ENCODE measurements around the gene FSTL4. TPM values are rescaled to one million over a fixed set of nuclear protein-coding genes. Genes with fewer than 3 reads are reported as not detected.

Gene FSTL4
- polyA plus RNA-seq, 1 donor from 2014 or later = 0.57 TPM

DNA sequence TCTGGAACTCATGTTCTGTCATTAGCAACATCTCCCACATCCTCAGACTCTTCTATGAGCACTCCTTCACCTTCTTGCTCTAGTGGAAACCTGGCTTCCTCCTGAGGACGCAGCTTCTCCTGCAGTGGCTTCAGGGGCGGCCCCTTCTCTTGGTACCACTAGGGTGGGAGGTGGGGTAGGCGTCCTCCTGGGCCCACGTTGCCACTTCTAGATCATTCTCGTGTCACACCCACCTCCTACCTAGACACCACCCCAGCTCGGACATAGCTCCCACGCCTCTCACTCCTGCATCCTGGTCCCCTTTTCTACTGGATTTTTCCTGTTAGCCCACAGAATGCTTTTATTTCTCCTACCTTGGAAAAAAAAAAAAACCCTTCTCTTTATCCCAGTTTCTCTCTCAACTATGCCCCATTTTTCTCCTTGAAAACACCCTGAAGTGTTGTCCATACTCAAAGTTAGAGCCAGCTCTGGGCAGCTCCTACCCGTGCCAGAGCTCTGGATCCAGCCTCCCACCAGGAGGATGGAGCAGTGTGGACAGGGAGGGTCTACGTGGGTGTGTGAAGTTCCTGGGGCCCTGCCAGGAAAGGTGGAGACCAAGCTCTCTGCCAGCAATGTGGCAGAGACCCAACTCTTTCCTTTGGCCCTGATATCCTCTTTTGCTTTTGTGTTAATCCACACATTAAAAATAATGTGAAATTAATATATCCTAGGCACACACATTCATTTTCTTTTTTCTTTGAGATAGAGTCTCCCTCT, 381.3 kb downstream of the FSTL4 start:
- H4K20me1 ChIP-seq (ENCODE audit: insufficient read depth) = no peaks in the 10 kb centered on the region
- no peak overlapping the region for H3K9ac ChIP-seq (ENCODE audit: low read length)
- H3K36me3 ChIP-seq (ENCODE audit: insufficient read depth, low read length) = no peaks in the 10 kb centered on the region
- no peaks in the 10 kb centered on the region for H3K27me3 ChIP-seq (ENCODE audit: insufficient read depth, low read depth, low read length)
- no peak overlapping the region for H3K27ac ChIP-seq (ENCODE audit: low read length)
- no peak overlapping the region for H2AFZ ChIP-seq (ENCODE audit: low read depth, low read length)
- H3K9me3 ChIP-seq (ENCODE audit: low read length) = no peaks in the 10 kb centered on the region
- H3K4me2 ChIP-seq (ENCODE audit: low read length) = no peak overlapping the region
- H3K79me2 ChIP-seq (replicated peaks; ENCODE audit: insufficient read depth, low read length) = no peaks in the 10 kb centered on the region
- no peaks in the 10 kb centered on the region for H3K9me2 ChIP-seq (ENCODE audit: insufficient read depth, low read length)
- H3K4me3 ChIP-seq (ENCODE audit: low read length) = no peak overlapping the region
- no peaks in the 10 kb centered on the region for H3F3A ChIP-seq (ENCODE audit: insufficient read depth, low read length, poor library complexity, severe bottlenecking)
- no peak for TF ChIP-seq POLR2AphosphoS5 (IDR thresholded peaks at IDR 0.05)
- no peak for TF ChIP-seq EZH2 (IDR thresholded peaks at IDR 0.05; ENCODE audit: borderline replicate concordance, insufficient read depth, low read length, poor library complexity, severe bottlenecking)
- no peak for TF ChIP-seq TAF1 (IDR thresholded peaks at IDR 0.05; ENCODE audit: low read depth)
- TF ChIP-seq, protein P1, sequence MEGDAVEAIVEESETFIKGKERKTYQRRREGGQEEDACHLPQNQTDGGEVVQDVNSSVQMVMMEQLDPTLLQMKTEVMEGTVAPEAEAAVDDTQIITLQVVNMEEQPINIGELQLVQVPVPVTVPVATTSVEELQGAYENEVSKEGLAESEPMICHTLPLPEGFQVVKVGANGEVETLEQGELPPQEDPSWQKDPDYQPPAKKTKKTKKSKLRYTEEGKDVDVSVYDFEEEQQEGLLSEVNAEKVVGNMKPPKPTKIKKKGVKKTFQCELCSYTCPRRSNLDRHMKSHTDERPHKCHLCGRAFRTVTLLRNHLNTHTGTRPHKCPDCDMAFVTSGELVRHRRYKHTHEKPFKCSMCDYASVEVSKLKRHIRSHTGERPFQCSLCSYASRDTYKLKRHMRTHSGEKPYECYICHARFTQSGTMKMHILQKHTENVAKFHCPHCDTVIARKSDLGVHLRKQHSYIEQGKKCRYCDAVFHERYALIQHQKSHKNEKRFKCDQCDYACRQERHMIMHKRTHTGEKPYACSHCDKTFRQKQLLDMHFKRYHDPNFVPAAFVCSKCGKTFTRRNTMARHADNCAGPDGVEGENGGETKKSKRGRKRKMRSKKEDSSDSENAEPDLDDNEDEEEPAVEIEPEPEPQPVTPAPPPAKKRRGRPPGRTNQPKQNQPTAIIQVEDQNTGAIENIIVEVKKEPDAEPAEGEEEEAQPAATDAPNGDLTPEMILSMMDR (IDR thresholded peaks at IDR 0.05; ENCODE audit: poor library complexity, severe bottlenecking) = no peak
- no peak for TF ChIP-seq MXI1 (conservative IDR thresholded peaks at IDR 0.05; ENCODE audit: poor library complexity, severe bottlenecking)
- TF ChIP-seq RAD21 (conservative IDR thresholded peaks at IDR 0.05) = no peak
- no peak for TF ChIP-seq SMC3 (conservative IDR thresholded peaks at IDR 0.05; ENCODE audit: poor library complexity)

DNA sequence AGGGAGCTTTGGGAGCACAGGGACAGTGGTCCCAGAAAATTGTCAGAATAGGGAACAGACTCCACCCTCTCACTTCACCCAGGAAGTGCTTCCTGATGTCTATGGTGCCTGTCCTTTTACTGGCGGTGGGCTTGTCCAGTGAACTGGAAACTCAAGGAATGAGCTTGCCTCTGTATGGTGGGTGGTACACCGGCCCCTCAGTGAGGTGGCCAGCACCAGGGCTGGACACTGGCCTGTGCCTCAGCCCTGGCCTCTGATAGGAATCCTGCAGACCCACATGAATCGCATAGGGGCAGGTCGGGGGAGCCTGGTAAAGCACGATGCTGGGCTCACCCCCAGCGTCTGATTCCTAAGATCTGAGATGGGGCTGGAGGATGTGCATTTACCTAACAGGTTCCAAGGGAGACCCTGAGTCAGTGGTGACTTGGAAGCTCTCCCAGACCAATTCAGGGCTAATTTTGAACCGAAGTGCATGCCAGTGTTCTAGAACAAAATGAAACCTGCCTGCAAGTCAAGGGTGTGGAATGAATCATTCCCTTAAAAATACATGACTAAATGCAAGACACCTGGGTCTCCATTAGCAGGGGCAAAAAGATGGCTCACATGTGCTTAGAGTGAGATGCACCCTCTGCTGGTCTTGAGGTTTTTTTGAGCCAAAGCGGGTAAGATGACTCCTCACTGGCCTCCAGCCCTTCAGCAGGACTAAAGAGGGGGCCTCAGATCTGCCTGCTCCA, 382.2 kb downstream of the FSTL4 start:
- no peak for TF ChIP-seq POLR2AphosphoS5 (IDR thresholded peaks at IDR 0.05)
- no peak for TF ChIP-seq SMC3 (conservative IDR thresholded peaks at IDR 0.05; ENCODE audit: poor library complexity)
- no peak for TF ChIP-seq EZH2 (IDR thresholded peaks at IDR 0.05; ENCODE audit: borderline replicate concordance, insufficient read depth, low read length, poor library complexity, severe bottlenecking)
- no peak for TF ChIP-seq TAF1 (IDR thresholded peaks at IDR 0.05; ENCODE audit: low read depth)
- TF ChIP-seq, protein P2, sequence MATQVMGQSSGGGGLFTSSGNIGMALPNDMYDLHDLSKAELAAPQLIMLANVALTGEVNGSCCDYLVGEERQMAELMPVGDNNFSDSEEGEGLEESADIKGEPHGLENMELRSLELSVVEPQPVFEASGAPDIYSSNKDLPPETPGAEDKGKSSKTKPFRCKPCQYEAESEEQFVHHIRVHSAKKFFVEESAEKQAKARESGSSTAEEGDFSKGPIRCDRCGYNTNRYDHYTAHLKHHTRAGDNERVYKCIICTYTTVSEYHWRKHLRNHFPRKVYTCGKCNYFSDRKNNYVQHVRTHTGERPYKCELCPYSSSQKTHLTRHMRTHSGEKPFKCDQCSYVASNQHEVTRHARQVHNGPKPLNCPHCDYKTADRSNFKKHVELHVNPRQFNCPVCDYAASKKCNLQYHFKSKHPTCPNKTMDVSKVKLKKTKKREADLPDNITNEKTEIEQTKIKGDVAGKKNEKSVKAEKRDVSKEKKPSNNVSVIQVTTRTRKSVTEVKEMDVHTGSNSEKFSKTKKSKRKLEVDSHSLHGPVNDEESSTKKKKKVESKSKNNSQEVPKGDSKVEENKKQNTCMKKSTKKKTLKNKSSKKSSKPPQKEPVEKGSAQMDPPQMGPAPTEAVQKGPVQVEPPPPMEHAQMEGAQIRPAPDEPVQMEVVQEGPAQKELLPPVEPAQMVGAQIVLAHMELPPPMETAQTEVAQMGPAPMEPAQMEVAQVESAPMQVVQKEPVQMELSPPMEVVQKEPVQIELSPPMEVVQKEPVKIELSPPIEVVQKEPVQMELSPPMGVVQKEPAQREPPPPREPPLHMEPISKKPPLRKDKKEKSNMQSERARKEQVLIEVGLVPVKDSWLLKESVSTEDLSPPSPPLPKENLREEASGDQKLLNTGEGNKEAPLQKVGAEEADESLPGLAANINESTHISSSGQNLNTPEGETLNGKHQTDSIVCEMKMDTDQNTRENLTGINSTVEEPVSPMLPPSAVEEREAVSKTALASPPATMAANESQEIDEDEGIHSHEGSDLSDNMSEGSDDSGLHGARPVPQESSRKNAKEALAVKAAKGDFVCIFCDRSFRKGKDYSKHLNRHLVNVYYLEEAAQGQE (IDR thresholded peaks at IDR 0.05; ENCODE audit: borderline replicate concordance) = no peak
- no peak for TF ChIP-seq RAD21 (conservative IDR thresholded peaks at IDR 0.05)
- TF ChIP-seq MXI1 (conservative IDR thresholded peaks at IDR 0.05; ENCODE audit: poor library complexity, severe bottlenecking) = no peak
- TF ChIP-seq, protein P1 (IDR thresholded peaks at IDR 0.05; ENCODE audit: poor library complexity, severe bottlenecking) = no peak
- TF ChIP-seq EP300 (conservative IDR thresholded peaks at IDR 0.05; ENCODE audit: poor library complexity, severe bottlenecking) = no peak
- no peak overlapping the region for H3K4me3 ChIP-seq (ENCODE audit: low read length)
- no peak overlapping the region for H2AFZ ChIP-seq (ENCODE audit: low read depth, low read length)
- no peak overlapping the region for H3K27ac ChIP-seq (ENCODE audit: low read length)
- H3K27me3 ChIP-seq (ENCODE audit: insufficient read depth, low read depth, low read length) = no peaks in the 10 kb centered on the region
- H4K20me1 ChIP-seq (ENCODE audit: insufficient read depth) = no peaks in the 10 kb centered on the region
- H3K9me3 ChIP-seq (ENCODE audit: low read length) = no peaks in the 10 kb centered on the region
- H3K79me2 ChIP-seq (replicated peaks; ENCODE audit: insufficient read depth, low read length) = no peaks in the 10 kb centered on the region
- H3K9ac ChIP-seq (ENCODE audit: low read length) = no peak overlapping the region
- no peaks in the 10 kb centered on the region for H3K9me2 ChIP-seq (ENCODE audit: insufficient read depth, low read length)
- H3K36me3 ChIP-seq (ENCODE audit: insufficient read depth, low read length) = no peaks in the 10 kb centered on the region
- H3K4me2 ChIP-seq (ENCODE audit: low read length) = no peak overlapping the region
- no peaks in the 10 kb centered on the region for H3F3A ChIP-seq (ENCODE audit: insufficient read depth, low read length, poor library complexity, severe bottlenecking)

Data from neural cell (in vitro differentiated cells).